ENCODE results near the gene CFAP251. TPM values are rescaled to one million over a fixed set of nuclear protein-coding genes. Genes with fewer than 3 reads are reported as not detected.

The CFAP251 gene
- total RNA-seq, 1 donor from 2014 or later = 0.92 TPM

DNA sequence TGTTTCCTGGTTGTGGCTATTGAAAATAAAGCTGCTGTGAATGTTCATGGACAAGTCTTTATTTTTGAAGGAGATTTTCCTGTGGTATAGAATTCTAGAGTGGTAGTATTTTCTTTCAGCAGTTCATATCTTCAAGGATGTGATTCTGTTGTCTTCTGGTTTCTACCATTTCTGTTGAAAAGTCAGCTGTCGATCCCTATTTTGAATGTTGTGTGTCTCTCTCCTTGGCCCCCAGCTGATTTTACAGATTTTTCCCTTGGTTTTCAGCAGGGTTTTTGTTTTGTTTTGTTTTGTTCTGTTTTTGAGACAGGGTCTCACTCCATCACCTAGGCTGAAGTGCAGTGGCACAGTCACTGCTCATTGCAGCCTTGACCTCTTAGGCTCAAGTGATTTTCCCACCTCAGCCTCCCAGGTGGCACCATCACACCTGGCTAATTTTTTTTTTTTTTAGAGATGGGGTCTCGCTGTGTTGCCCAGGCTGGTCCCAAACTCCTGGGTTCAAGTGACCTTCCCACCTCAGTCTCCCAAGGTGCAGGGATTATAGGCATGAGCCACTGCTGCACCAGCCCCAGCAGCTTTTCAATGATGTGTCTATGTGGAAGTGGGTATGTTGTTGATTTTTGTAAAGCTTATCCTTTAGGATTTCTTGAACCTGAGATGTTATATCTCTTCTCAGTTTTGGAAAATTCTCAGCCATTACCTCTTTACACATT is 28.1 kb downstream of the CFAP251 start:
- Histone ChIP-seq H2AFZ (replicated peaks) (no peak overlapping the region), H3F3A (ENCODE audit: low read depth) (no peaks in the 10 kb centered on the region), H3K36me3 (no peaks in the 10 kb centered on the region), H3K27me3 (no peaks in the 10 kb centered on the region), H3K4me1 (no peaks in the 10 kb centered on the region), H3K9ac (no peak overlapping the region), H3K4me3 (no peak overlapping the region), H3K4me2 (no peak overlapping the region), H3K27ac (no peak overlapping the region), H3K79me2 (ENCODE audit: low read depth) (no peaks in the 10 kb centered on the region), H3K9me3 (ENCODE audit: low read depth) (peaks cover 5% of the 10 kb centered on the region), H4K20me1 (ENCODE audit: low read depth) (no peaks in the 10 kb centered on the region)
- peaks cover 9% of the 10 kb centered on the region for H3K36me3 Mint-ChIP-seq
- TF ChIP-seq EZH2phosphoT487 (IDR thresholded peaks at IDR 0.05) = no peak
- no peak for TF ChIP-seq EZH2 (IDR thresholded peaks at IDR 0.05)
- TF ChIP-seq, protein P1, sequence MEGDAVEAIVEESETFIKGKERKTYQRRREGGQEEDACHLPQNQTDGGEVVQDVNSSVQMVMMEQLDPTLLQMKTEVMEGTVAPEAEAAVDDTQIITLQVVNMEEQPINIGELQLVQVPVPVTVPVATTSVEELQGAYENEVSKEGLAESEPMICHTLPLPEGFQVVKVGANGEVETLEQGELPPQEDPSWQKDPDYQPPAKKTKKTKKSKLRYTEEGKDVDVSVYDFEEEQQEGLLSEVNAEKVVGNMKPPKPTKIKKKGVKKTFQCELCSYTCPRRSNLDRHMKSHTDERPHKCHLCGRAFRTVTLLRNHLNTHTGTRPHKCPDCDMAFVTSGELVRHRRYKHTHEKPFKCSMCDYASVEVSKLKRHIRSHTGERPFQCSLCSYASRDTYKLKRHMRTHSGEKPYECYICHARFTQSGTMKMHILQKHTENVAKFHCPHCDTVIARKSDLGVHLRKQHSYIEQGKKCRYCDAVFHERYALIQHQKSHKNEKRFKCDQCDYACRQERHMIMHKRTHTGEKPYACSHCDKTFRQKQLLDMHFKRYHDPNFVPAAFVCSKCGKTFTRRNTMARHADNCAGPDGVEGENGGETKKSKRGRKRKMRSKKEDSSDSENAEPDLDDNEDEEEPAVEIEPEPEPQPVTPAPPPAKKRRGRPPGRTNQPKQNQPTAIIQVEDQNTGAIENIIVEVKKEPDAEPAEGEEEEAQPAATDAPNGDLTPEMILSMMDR (IDR thresholded peaks at IDR 0.05) = no peak
- no peak overlapping the region for H3K4me3 Mint-ChIP-seq
- no peaks in the 10 kb centered on the region for H3K27me3 Mint-ChIP-seq (ENCODE audit: insufficient read depth, low read depth)
- peaks cover 13% of the 10 kb centered on the region for H3K9me3 Mint-ChIP-seq
- H3K4me1 Mint-ChIP-seq = no peaks in the 10 kb centered on the region
- no peak for DNase-seq (ENCODE audit: low spot score)
- H3K27ac Mint-ChIP-seq = no peak overlapping the region

DNA sequence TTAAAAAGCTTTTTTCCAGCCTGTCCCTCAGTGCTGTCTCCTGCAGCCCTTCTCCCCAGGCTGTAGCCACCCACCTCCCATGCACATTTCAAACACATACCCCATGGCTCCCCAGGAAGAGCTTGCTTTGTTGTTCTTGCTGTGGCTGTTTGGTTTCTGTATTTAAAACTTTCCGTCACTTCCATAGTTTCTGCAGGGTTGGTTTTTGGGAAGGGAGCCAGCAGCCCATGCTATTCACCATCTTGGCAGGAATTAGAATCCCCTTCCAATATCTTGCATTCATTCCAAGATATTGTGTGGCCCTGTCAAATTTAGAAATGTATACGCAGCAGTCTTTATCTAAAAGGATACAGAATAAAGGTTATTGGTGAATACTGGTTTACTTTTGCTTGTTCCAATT is 29.6 kb downstream of the CFAP251 start:
- H3K9me3 ChIP-seq (ENCODE audit: low read depth) = peaks cover 5% of the 10 kb centered on the region
- no peaks in the 10 kb centered on the region for H3K79me2 ChIP-seq (ENCODE audit: low read depth)
- DNase-seq (ENCODE audit: low spot score) = no peak
- peaks cover 13% of the 10 kb centered on the region for H3K9me3 Mint-ChIP-seq
- peaks cover 9% of the 10 kb centered on the region for H3K36me3 Mint-ChIP-seq
- H3K4me3 Mint-ChIP-seq = no peak overlapping the region
- no peak for TF ChIP-seq EZH2 (IDR thresholded peaks at IDR 0.05)
- no peaks in the 10 kb centered on the region for H3K4me1 Mint-ChIP-seq
- H3K27ac ChIP-seq = no peak overlapping the region
- H4K20me1 ChIP-seq (ENCODE audit: low read depth) = no peaks in the 10 kb centered on the region
- H3K27me3 ChIP-seq = no peaks in the 10 kb centered on the region
- H3F3A ChIP-seq (ENCODE audit: low read depth) = no peaks in the 10 kb centered on the region
- H3K4me2 ChIP-seq = no peak overlapping the region
- H2AFZ ChIP-seq (replicated peaks) = no peak overlapping the region
- H3K9ac ChIP-seq = no peak overlapping the region
- H3K27me3 Mint-ChIP-seq (ENCODE audit: insufficient read depth, low read depth) = peaks cover under 1% of the 10 kb centered on the region
- no peaks in the 10 kb centered on the region for H3K4me1 ChIP-seq
- no peak overlapping the region for H3K4me3 ChIP-seq
- H3K36me3 ChIP-seq = no peaks in the 10 kb centered on the region
- no peak overlapping the region for H3K27ac Mint-ChIP-seq

DNA sequence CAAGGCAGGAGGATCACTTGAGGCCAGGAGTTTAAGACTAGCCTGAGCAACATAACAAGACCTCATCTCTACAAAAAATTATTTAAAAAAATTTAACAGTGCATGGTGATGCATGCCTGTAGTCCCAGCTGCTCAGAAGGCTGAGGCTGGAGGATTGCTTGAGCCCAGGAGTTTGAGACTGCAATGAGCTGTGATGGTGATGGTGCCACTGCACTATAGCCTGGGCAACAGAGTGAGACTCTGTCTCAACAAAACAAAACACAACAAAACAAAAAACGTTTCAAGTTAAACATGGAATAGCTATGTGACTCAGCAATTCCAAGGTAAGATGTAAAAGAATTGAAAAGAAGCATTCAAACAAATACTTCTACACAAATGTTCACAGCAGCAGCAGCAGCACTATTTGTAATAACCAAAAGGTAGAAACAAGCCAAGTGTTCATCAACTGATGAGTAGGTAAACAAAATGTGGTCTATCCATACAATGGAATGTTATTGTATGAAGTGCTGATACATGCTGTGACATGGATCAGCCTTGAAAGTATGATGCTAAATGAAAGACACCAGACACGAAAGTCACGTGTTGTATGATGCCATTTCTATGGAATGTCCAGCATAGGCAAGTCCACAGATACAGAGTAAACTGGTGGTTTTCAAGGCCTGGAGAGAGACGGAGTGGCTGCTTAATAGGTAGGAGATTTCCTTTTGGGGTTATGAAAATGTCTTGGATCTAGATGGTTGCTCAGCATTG is 31.4 kb downstream of the CFAP251 start:
- Histone ChIP-seq H3K4me3 (no peak overlapping the region), H4K20me1 (ENCODE audit: low read depth) (no peaks in the 10 kb centered on the region), H3F3A (ENCODE audit: low read depth) (no peaks in the 10 kb centered on the region), H3K79me2 (ENCODE audit: low read depth) (no peaks in the 10 kb centered on the region), H3K27ac (no peak overlapping the region), H3K4me1 (no peaks in the 10 kb centered on the region), H3K9ac (no peak overlapping the region), H2AFZ (replicated peaks) (no peak overlapping the region), H3K9me3 (ENCODE audit: low read depth) (peaks cover 5% of the 10 kb centered on the region), H3K27me3 (no peaks in the 10 kb centered on the region), H3K36me3 (no peaks in the 10 kb centered on the region), H3K4me2 (no peak overlapping the region)
- TF ChIP-seq, protein P1 (IDR thresholded peaks at IDR 0.05) = no peak
- DNase-seq (ENCODE audit: low spot score) = no peak
- Mint-ChIP-seq H3K4me3 (no peak overlapping the region), H3K36me3 (peaks cover 9% of the 10 kb centered on the region), H3K27ac (no peak overlapping the region), H3K27me3 (ENCODE audit: insufficient read depth, low read depth) (peaks cover 2% of the 10 kb centered on the region), H3K9me3 (peaks cover 15% of the 10 kb centered on the region), H3K4me1 (no peaks in the 10 kb centered on the region)
